Measurements from ENCODE around the gene CSRP1.

GRCh38 chr1:201471772-201472171 lies 35.2 kb downstream of the CSRP1 start:
- TF ChIP-seq CHD4 (IDR thresholded peaks at IDR 0.05; ENCODE audit: borderline replicate concordance) (no peak), CEBPB (IDR thresholded peaks at IDR 0.05) (no peak), GATA3 (IDR thresholded peaks at IDR 0.05; ENCODE audit: borderline replicate concordance) (no peak), REST (IDR thresholded peaks at IDR 0.05) (no peak), ESRRA (IDR thresholded peaks at IDR 0.05; ENCODE audit: borderline replicate concordance, low read length) (no peak), FOSL2 (IDR thresholded peaks at IDR 0.05) (no peak), FOSL2 (CRISPR knock-in tag; IDR thresholded peaks at IDR 0.05) (no peak)
- TF ChIP-seq, protein P1, sequence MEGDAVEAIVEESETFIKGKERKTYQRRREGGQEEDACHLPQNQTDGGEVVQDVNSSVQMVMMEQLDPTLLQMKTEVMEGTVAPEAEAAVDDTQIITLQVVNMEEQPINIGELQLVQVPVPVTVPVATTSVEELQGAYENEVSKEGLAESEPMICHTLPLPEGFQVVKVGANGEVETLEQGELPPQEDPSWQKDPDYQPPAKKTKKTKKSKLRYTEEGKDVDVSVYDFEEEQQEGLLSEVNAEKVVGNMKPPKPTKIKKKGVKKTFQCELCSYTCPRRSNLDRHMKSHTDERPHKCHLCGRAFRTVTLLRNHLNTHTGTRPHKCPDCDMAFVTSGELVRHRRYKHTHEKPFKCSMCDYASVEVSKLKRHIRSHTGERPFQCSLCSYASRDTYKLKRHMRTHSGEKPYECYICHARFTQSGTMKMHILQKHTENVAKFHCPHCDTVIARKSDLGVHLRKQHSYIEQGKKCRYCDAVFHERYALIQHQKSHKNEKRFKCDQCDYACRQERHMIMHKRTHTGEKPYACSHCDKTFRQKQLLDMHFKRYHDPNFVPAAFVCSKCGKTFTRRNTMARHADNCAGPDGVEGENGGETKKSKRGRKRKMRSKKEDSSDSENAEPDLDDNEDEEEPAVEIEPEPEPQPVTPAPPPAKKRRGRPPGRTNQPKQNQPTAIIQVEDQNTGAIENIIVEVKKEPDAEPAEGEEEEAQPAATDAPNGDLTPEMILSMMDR (IDR thresholded peaks at IDR 0.05): no peak
